SK-N-SH (cell line): Measurements from ENCODE around the gene NUBP1. TPM values are rescaled to one million over a fixed set of nuclear protein-coding genes. Genes with fewer than 3 reads are reported as not detected.

ENCODE experiments used
- CTCF ChIA-PET: fragments of 300-600, 350-600 bp; formaldehyde crosslinking; extraction: SDS; loops from one replicate; lab custom pipeline; 2021; lab: Yijun Ruan, JAX
- POLR2A ChIA-PET: fragments of 350-600 bp; sonication (Branson Sonifier 250); formaldehyde crosslinking; extraction: SDS; loops from one replicate; lab custom pipeline; 2020; ENCODE audit warnings: antibody characterized with exemption, inconsistent platforms; lab: Yijun Ruan, JAX
- DNase-seq: peaks from one replicate; pipeline ENCODE4 v3.0.0; 2012
- H2AFZ ChIP-seq: fragments of 200-600 bp; sonication (generic); 2 replicates; pipeline ENCODE4 v1.8.1; 2016; ENCODE audit warnings: antibody characterized with exemption, mild to moderate bottlenecking, low read depth
- H3F3A ChIP-seq: fragments of 200-600 bp; sonication (generic); replicated peaks from 2 replicates; pipeline ENCODE3; 2016; ENCODE audit warnings: antibody characterized with exemption, mild to moderate bottlenecking; ENCODE audit not compliant: insufficient read depth
- H3K27ac ChIP-seq, 2 experiments: fragments of 200-500 bp in 1 of 2; fragments of 200-600 bp in 1 of 2; sonication (Bioruptor generic) in 1 of 2; sonication (generic), shearing (Covaris generic) in 1 of 2; 2 replicates each; pipeline versions ENCODE4 v1.5.1 to v1.6.1; 2014 to 2016; ENCODE audit warnings: low read depth in 2 of 2, inconsistent platforms in 1 of 2, low read length in 1 of 2, mild to moderate bottlenecking in 1 of 2, mixed read lengths in 1 of 2
- H3K27me3 ChIP-seq: fragments of 200-600 bp; sonication (generic), shearing (Covaris generic); 2 replicates; pipeline ENCODE4 v1.6.1; 2016; ENCODE audit warnings: mixed run types; ENCODE audit not compliant: insufficient read depth
- H3K36me3 ChIP-seq, 2 experiments: fragments of 200-500 bp in 1 of 2; fragments of 200-600 bp in 1 of 2; sonication (Bioruptor generic) in 1 of 2; sonication (generic) in 1 of 2; replicated peaks in 1 of 2; 2 replicates each; pipeline versions ENCODE3 to v1.5.1; 2014 to 2016; ENCODE audit warnings: low read length in 1 of 2, mild to moderate bottlenecking in 1 of 2; ENCODE audit not compliant: insufficient read depth in 2 of 2, control insufficient read depth in 1 of 2
- H3K4me1 ChIP-seq, 2 experiments: fragments of 200-500 bp in 1 of 2; fragments of 200-600 bp in 1 of 2; sonication (Bioruptor generic) in 1 of 2; sonication (generic), shearing (Covaris generic) in 1 of 2; 2 replicates each; pipeline versions ENCODE4 v1.5.1 to v1.6.1; 2014 to 2016; ENCODE audit warnings: low read depth in 1 of 2, low read length in 1 of 2, mixed run types in 1 of 2; ENCODE audit not compliant: insufficient read depth in 2 of 2, control insufficient read depth in 1 of 2
- H3K4me2 ChIP-seq: fragments of 200-600 bp; sonication (generic), shearing (Covaris generic); 2 replicates; pipeline ENCODE4 v1.6.1; 2017; ENCODE audit warnings: mixed run types
- H3K4me3 ChIP-seq, 2 experiments: fragments of 200-500 bp in 1 of 2; fragments of 200-600 bp in 1 of 2; sonication (Bioruptor generic) in 1 of 2; sonication (generic), shearing (Covaris generic) in 1 of 2; 2 replicates each; pipeline versions ENCODE4 v1.5.1 to v1.8.1; 2014 to 2016; ENCODE audit warnings: low read depth in 2 of 2, inconsistent platforms in 1 of 2, low read length in 1 of 2, mild to moderate bottlenecking in 1 of 2, mixed read lengths in 1 of 2, moderate library complexity in 1 of 2
- H3K79me2 ChIP-seq: fragments of 200-600 bp; sonication (generic); 2 replicates; pipeline ENCODE4 v1.8.1; 2017; ENCODE audit warnings: mild to moderate bottlenecking; ENCODE audit not compliant: insufficient read depth
- H3K9ac ChIP-seq: fragments of 200-600 bp; sonication (generic); 2 replicates; pipeline ENCODE4 v1.6.1; 2017; ENCODE audit warnings: mixed run types
- H3K9me2 ChIP-seq: fragments of 200-600 bp; sonication (generic); 2 replicates; pipeline ENCODE4 v1.6.1; 2017; ENCODE audit warnings: mixed run types
- H3K9me3 ChIP-seq: fragments of 200-600 bp; sonication (generic); 2 replicates; pipeline ENCODE4 v1.6.1; 2017; ENCODE audit warnings: mixed run types, mild to moderate bottlenecking, moderate library complexity
- H4K20me1 ChIP-seq: fragments of 200-600 bp; sonication (generic); 2 replicates; pipeline ENCODE4 v1.6.1; 2017; ENCODE audit warnings: mild to moderate bottlenecking, mixed run types; ENCODE audit not compliant: insufficient read depth
- CHD2 ChIP-seq: fragments of 150-350 bp; IDR thresholded peaks from 2 replicates; pipeline ENCODE4 v1.6.1; 2018; ENCODE audit warnings: low read length; ENCODE audit not compliant: partially characterized antibody
- ELF1 ChIP-seq: IDR thresholded peaks from 2 replicates; pipeline ENCODE4 v1.4.0; 2012
- EP300 ChIP-seq, 2 experiments: IDR thresholded peaks; 2 replicates each; pipeline versions ENCODE4 v1.4.0 to v1.6.1; 2012; ENCODE audit warnings: borderline replicate concordance in 1 of 2, low read depth in 1 of 2, low read length in 1 of 2
- EZH2phosphoT487 ChIP-seq: fragments of 200-600 bp; sonication (generic); IDR thresholded peaks from 2 replicates; pipeline ENCODE4 v1.6.1; 2017; ENCODE audit warnings: low read depth, mixed run types, mild to moderate bottlenecking, antibody characterized with exemption, moderate library complexity, borderline replicate concordance
- FOXJ3 ChIP-seq: sonication (generic); formaldehyde crosslinking; IDR thresholded peaks from 2 replicates; pipeline ENCODE4 v1.5.1; 2020; ENCODE audit warnings: mild to moderate bottlenecking, missing genetic modification reagents
- GABPA ChIP-seq: IDR thresholded peaks from 2 replicates; pipeline ENCODE4 v1.4.0; 2012; ENCODE audit warnings: low read depth, mild to moderate bottlenecking
- JUND ChIP-seq: IDR thresholded peaks from 2 replicates; pipeline ENCODE4 v1.4.0; 2012
- MEF2A ChIP-seq: IDR thresholded peaks from 2 replicates; pipeline ENCODE4 v1.4.0; 2012; ENCODE audit warnings: low read depth, borderline replicate concordance
- MXI1 ChIP-seq: IDR thresholded peaks from 2 replicates; pipeline ENCODE4 v1.6.1; 2012; ENCODE audit warnings: mild to moderate bottlenecking, low read depth, low read length, improper control_type of control experiment
- NRF1 ChIP-seq: IDR thresholded peaks from 2 replicates; pipeline ENCODE4 v1.6.1; 2012; ENCODE audit warnings: low read depth, mild to moderate bottlenecking, low read length
- RCOR1 ChIP-seq: fragments of 150-350 bp; IDR thresholded peaks from 2 replicates; pipeline ENCODE4 v1.6.1; 2017; ENCODE audit warnings: antibody characterized with exemption, low read length
- RFX5 ChIP-seq: IDR thresholded peaks from 2 replicates; pipeline ENCODE4 v1.6.1; 2012; ENCODE audit warnings: mild to moderate bottlenecking, improper control_type of control experiment, low read length
- RXRA ChIP-seq: IDR thresholded peaks from 2 replicates; pipeline ENCODE4 v1.4.0; 2012; ENCODE audit warnings: low read depth, mild to moderate bottlenecking, borderline replicate concordance
- SMC3 ChIP-seq: IDR thresholded peaks from 2 replicates; pipeline ENCODE4 v1.6.1; 2012; ENCODE audit warnings: low read depth, low read length, improper control_type of control experiment
- TAF1 ChIP-seq: IDR thresholded peaks from 2 replicates; pipeline ENCODE4 v1.6.1; 2012; ENCODE audit warnings: low read depth, mild to moderate bottlenecking, low read length, moderate library complexity, borderline replicate concordance
- TCF12 ChIP-seq: IDR thresholded peaks from 2 replicates; pipeline ENCODE4 v1.4.0; 2012
- WGBS: methylation state at CpG from one replicate; pipeline ENCODE4 v1.1.6; 2017; ENCODE audit warnings: low lambda C conversion rate; 5-methylcytosine and 5-hydroxymethylcytosine counted together
- polyA plus RNA-seq, 3 experiments: library from polyadenylated mRNA; depleted of rRNA; stranded (reverse); fragments of >200 nt; gene quantifications; 2 replicates each; pipeline ENCODE4 v1.2.3, GENCODE V29; 2012
- TF ChIP-seq, protein P1 (sequence below): IDR thresholded peaks from 2 replicates; pipeline ENCODE4 v1.4.0; 2012; ENCODE audit warnings: low read depth
- TF ChIP-seq, protein P2 (sequence below): fragments of 150-350 bp; IDR thresholded peaks from 2 replicates; pipeline ENCODE4 v1.6.1; 2017; ENCODE audit warnings: antibody characterized with exemption, low read length, low read depth, borderline replicate concordance
- TF ChIP-seq, protein P3 (sequence below): fragments of 200-600 bp; sonication (generic); IDR thresholded peaks from 2 replicates; pipeline ENCODE4 v1.6.1; 2017; ENCODE audit warnings: antibody characterized with exemption, mild to moderate bottlenecking, moderate library complexity
- TF ChIP-seq, protein P4 (sequence below): IDR thresholded peaks from 2 replicates; pipeline ENCODE4 v1.4.0; 2012; ENCODE audit warnings: low read depth, borderline replicate concordance

NUBP1 gene
- polyA plus RNA-seq, 1 of the 3 experiments (the other 2 are of a cell fraction), result 49.8 TPM

DNA sequence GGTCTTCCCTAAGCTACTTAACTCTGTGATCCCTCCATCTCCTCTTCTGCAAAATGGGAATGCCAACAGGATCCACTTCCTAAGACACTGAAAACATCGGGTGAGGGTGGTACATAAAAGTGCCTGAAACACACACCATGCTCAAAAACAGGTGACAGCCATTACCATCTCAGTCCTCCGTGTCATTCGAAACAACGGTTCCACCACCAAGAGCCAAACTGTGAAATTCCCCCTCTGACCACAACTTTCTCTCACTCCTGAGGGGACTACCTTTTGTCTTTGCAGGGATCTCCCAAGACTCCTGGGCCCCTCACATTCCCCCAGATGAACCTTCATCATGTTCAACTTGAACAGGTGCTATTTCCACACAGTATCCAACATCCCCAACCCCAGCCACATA is 37.0 kb downstream of the NUBP1 start:
- 69% methylated on average over 4 of the region's 4 CpGs for WGBS
- CTCF ChIA-PET, result no interaction called here
- H3K27ac ChIP-seq, result no peak overlapping the region

DNA sequence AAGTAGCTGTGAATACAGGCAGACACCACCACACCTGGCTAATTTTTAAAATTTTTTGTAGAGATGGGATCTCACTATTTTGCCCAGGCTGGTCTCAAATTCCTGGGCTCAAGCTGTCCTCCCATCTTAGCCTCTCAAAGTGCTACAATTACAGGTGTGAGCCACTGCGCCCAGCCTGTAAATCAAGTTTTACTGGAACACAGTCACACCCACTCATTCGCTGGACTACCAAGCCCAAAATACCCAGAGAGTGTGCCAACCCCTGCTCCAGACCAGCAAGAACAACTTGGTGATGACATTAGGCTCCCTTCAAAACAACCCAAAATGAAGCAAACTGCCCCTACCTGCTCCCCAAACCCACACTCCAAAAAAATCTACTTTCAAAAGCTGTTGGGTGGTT is 39.0 kb downstream of the NUBP1 start:
- ChIA-PET CTCF (interaction anchor here (1.6 kb wide), 1 partner anchor 136 kb away, joined by 7 read pairs; no protein-coding TSS in a partner anchor), POLR2A (no interaction called here)
- no peaks in the 10 kb centered on the region for H3K27me3 ChIP-seq
- no peaks in the 10 kb centered on the region for H4K20me1 ChIP-seq
- no peak overlapping the region for H2AFZ ChIP-seq
- H3K4me1 ChIP-seq, result no peaks in the 10 kb centered on the region
- no peaks in the 10 kb centered on the region for H3K79me2 ChIP-seq
- no peak overlapping the region for H3K9ac ChIP-seq
- H3K4me3 ChIP-seq, result no peak overlapping the region
- 74% methylated on average over 2 of the region's 2 CpGs for WGBS
- no peak overlapping the region for H3K27ac ChIP-seq
- no peaks in the 10 kb centered on the region for H3K36me3 ChIP-seq
- TF ChIP-seq, protein P1, sequence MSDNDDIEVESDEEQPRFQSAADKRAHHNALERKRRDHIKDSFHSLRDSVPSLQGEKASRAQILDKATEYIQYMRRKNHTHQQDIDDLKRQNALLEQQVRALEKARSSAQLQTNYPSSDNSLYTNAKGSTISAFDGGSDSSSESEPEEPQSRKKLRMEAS, result no peak
- TF ChIP-seq EZH2phosphoT487, result no peak
- TF ChIP-seq FOXJ3 (CRISPR knock-in tag), result no peak
- no peak for TF ChIP-seq RCOR1
- H3F3A ChIP-seq, result no peaks in the 10 kb centered on the region
- H3K9me2 ChIP-seq, result no peaks in the 10 kb centered on the region
- H3K9me3 ChIP-seq, result no peaks in the 10 kb centered on the region
- no peak overlapping the region for H3K4me2 ChIP-seq
- no peak for DNase-seq

More for the DNA sequence above, 37.0 kb downstream of the NUBP1 start:
- Histone ChIP-seq H3F3A (no peaks in the 10 kb centered on the region), H3K4me2 (no peak overlapping the region), H3K9me3 (no peaks in the 10 kb centered on the region), H3K4me3 (no peak overlapping the region), H3K9me2 (no peaks in the 10 kb centered on the region), H3K79me2 (no peaks in the 10 kb centered on the region), H3K36me3 (no peaks in the 10 kb centered on the region), H3K4me1 (peaks cover 0 to 10% of the 10 kb centered on the region in 2 experiments; a peak in 1 of 4 replicates), H2AFZ (no peak overlapping the region), H3K27me3 (no peaks in the 10 kb centered on the region), H3K9ac (no peak overlapping the region), H4K20me1 (no peaks in the 10 kb centered on the region)
- no peak for DNase-seq
- TF ChIP-seq TAF1, result no peak
- TF ChIP-seq, protein P2, sequence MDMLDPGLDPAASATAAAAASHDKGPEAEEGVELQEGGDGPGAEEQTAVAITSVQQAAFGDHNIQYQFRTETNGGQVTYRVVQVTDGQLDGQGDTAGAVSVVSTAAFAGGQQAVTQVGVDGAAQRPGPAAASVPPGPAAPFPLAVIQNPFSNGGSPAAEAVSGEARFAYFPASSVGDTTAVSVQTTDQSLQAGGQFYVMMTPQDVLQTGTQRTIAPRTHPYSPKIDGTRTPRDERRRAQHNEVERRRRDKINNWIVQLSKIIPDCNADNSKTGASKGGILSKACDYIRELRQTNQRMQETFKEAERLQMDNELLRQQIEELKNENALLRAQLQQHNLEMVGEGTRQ, result no peak
- POLR2A ChIA-PET, result no interaction called here

DNA sequence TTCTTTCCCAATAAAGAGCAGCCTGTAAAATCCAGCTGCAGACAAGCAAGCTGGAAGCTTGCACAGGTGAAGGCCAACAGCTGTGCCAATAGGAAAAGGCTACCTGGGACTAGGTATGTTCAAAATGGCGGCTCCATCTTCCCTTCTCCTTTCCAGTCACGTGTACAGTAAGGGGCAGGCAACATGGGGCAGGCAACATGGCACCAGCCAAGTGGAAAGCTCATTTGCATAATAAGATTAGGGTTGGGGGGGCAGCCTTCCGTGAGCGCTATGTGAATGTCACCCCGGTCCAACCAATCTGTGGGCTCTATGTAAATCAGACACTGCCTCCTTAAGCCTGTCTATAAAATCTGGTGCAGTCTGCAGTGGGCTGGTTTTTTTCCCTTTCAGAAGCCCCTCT is 43.7 kb downstream of the NUBP1 start:
- Histone ChIP-seq H3K27ac (no peak overlapping the region), H2AFZ (no peak overlapping the region), H3K9me3 (no peaks in the 10 kb centered on the region), H3K4me2 (no peak overlapping the region), H4K20me1 (no peaks in the 10 kb centered on the region), H3K9me2 (no peaks in the 10 kb centered on the region), H3K9ac (no peak overlapping the region), H3K4me1 (no peaks in the 10 kb centered on the region), H3K36me3 (no peaks in the 10 kb centered on the region), H3K4me3 (no peak overlapping the region), H3K79me2 (no peaks in the 10 kb centered on the region), H3K27me3 (no peaks in the 10 kb centered on the region), H3F3A (no peaks in the 10 kb centered on the region)
- 69% methylated on average over 5 of the region's 5 CpGs for WGBS
- DNase-seq, result no peak
- CTCF ChIA-PET, result no interaction called here
- POLR2A ChIA-PET, result no interaction called here
- TF ChIP-seq RXRA (no peak), TCF12 (no peak), EZH2phosphoT487 (no peak), CHD2 (no peak), NRF1 (no peak), SMC3 (no peak), EP300 (IDR thresholded peaks at IDR 0.05; ENCODE audit: borderline replicate concordance in 1 of 2, low read depth in 1 of 2, low read length in 1 of 2) (no peak), JUND (no peak), MEF2A (no peak), ELF1 (no peak), MXI1 (no peak), GABPA (no peak), RFX5 (no peak)
- TF ChIP-seq, protein P3, sequence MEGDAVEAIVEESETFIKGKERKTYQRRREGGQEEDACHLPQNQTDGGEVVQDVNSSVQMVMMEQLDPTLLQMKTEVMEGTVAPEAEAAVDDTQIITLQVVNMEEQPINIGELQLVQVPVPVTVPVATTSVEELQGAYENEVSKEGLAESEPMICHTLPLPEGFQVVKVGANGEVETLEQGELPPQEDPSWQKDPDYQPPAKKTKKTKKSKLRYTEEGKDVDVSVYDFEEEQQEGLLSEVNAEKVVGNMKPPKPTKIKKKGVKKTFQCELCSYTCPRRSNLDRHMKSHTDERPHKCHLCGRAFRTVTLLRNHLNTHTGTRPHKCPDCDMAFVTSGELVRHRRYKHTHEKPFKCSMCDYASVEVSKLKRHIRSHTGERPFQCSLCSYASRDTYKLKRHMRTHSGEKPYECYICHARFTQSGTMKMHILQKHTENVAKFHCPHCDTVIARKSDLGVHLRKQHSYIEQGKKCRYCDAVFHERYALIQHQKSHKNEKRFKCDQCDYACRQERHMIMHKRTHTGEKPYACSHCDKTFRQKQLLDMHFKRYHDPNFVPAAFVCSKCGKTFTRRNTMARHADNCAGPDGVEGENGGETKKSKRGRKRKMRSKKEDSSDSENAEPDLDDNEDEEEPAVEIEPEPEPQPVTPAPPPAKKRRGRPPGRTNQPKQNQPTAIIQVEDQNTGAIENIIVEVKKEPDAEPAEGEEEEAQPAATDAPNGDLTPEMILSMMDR, result no peak
- TF ChIP-seq, protein P4, sequence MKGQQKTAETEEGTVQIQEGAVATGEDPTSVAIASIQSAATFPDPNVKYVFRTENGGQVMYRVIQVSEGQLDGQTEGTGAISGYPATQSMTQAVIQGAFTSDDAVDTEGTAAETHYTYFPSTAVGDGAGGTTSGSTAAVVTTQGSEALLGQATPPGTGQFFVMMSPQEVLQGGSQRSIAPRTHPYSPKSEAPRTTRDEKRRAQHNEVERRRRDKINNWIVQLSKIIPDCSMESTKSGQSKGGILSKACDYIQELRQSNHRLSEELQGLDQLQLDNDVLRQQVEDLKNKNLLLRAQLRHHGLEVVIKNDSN, result no peak
- TF ChIP-seq, protein P1, result no peak
